Panc1 (cell line): ENCODE data around the gene OR10D3. TPM values are rescaled to one million over a fixed set of nuclear protein-coding genes. Genes with fewer than 3 reads are reported as not detected.
A peak's percentile ranks its signal among the peaks of the same experiment; 100 is the strongest.

Source experiments
- ATAC-seq: fragments of 200-7000 bp; cut with Tn5 transposase; 2 replicates; pipeline ENCODE4 v1.9.1; 2020; ENCODE audit warnings: mild to moderate bottlenecking, moderate library complexity
- BruUV-seq: library from RNA; stranded (reverse); fragments of 400-500 nt; replicated peaks from 2 replicates; lab custom pipeline; 2021; lab: Mats Ljungman, UMichigan
- CTCF ChIA-PET: fragments of 300-600 bp; sonication (Branson Sonifier 250); formaldehyde crosslinking; loops from one replicate; lab custom pipeline; 2022; ENCODE audit warnings: antibody characterized with exemption; lab: Charles Lee
- POLR2A ChIA-PET: fragments of 300-600 bp; sonication (Branson Sonifier 250); formaldehyde crosslinking; loops from one replicate; lab custom pipeline; 2022; ENCODE audit warnings: antibody characterized with exemption; lab: Charles Lee
- DNase-seq: peaks from one replicate; pipeline ENCODE4 v3.0.0-alpha.2; 2010; ENCODE audit warnings: low read depth, low spot score
- H3K27ac ChIP-seq: 2 replicates; pipeline ENCODE4 v1.5.1; 2011; ENCODE audit warnings: mild to moderate bottlenecking, low read length, inconsistent platforms
- H3K27me3 ChIP-seq: fragments of 200-500 bp; sonication (Bioruptor generic); 2 replicates; pipeline ENCODE4 v1.6.0; 2014; ENCODE audit warnings: low read length, inconsistent platforms; ENCODE audit not compliant: control insufficient read depth, insufficient read depth
- H3K36me3 ChIP-seq: fragments of 200-500 bp; sonication (Bioruptor generic); 2 replicates; pipeline ENCODE4 v1.5.1; 2014; ENCODE audit warnings: inconsistent platforms, mild to moderate bottlenecking, low read length, moderate library complexity; ENCODE audit not compliant: control insufficient read depth, insufficient read depth
- H3K4me1 ChIP-seq: 2 replicates; pipeline ENCODE4 v1.5.1; 2011; ENCODE audit warnings: inconsistent platforms, mild to moderate bottlenecking, low read length, moderate library complexity; ENCODE audit not compliant: control insufficient read depth, insufficient read depth
- H3K4me3 ChIP-seq, 2 experiments: 2 replicates each; pipeline ENCODE4 v1.5.1; 2011 to 2012; ENCODE audit warnings: low read depth in 2 of 2, low read length in 2 of 2, mild to moderate bottlenecking in 2 of 2, inconsistent platforms in 1 of 2, moderate library complexity in 1 of 2
- H3K9me3 ChIP-seq: fragments of 200-500 bp; sonication (Bioruptor generic); 2 replicates; pipeline ENCODE4 v1.5.1; 2014; ENCODE audit warnings: low read depth, mild to moderate bottlenecking, inconsistent platforms, low read length, moderate library complexity; ENCODE audit not compliant: control insufficient read depth, insufficient read depth
- POLR2AphosphoS5 ChIP-seq: IDR thresholded peaks from 2 replicates; pipeline ENCODE4 v1.6.1; 2012; ENCODE audit warnings: mild to moderate bottlenecking, low read depth, low read length, moderate library complexity
- SIN3A ChIP-seq: IDR thresholded peaks from 2 replicates; pipeline ENCODE4 v1.6.1; 2012; ENCODE audit warnings: low read depth, mild to moderate bottlenecking, low read length, moderate library complexity, borderline replicate concordance; ENCODE audit not compliant: insufficient read depth
- TCF7L2 ChIP-seq: IDR thresholded peaks from 2 replicates; pipeline ENCODE4 v1.6.1; 2011; ENCODE audit warnings: mild to moderate bottlenecking, low read depth, low read length, inconsistent platforms
- in situ Hi-C: cut with HindIII; loops from 2 replicates; pipeline ENCODE4 v1.10.0; 2016; ENCODE audit warnings: low sequenced_read_pairs, low pct_unique_long_range_greater_than_20kb
- intact Hi-C: fragments of 100-400 bp; cut with micrococcal nuclease; formaldehyde crosslinking; loops from one replicate; pipeline ENCODE4 v1.10.0; 2022; ENCODE audit not compliant: unreplicated experiment
- total RNA-seq: library from RNA; stranded (reverse); gene quantifications from one replicate; pipeline ENCODE4 v1.2.1, GENCODE V29; 2021; ENCODE audit not compliant: unreplicated experiment
- TF ChIP-seq, protein P1 (sequence below): fragments of 450-650 bp; IDR thresholded peaks from 2 replicates; pipeline ENCODE4 v1.5.1; 2017; ENCODE audit warnings: mild to moderate bottlenecking
- TF ChIP-seq, protein P2 (sequence below), 2 experiments: IDR thresholded peaks; 2 replicates each; pipeline ENCODE4 v1.6.1; 2011 to 2012; ENCODE audit warnings: low read depth in 2 of 2, control low read depth in 1 of 2, low read length in 1 of 2, mild to moderate bottlenecking in 1 of 2, moderate library complexity in 1 of 2; ENCODE audit not compliant: insufficient read depth in 1 of 2

OR10D3 gene
- total RNA-seq, 1 experiment from 2014 or later, result not detected

DNA sequence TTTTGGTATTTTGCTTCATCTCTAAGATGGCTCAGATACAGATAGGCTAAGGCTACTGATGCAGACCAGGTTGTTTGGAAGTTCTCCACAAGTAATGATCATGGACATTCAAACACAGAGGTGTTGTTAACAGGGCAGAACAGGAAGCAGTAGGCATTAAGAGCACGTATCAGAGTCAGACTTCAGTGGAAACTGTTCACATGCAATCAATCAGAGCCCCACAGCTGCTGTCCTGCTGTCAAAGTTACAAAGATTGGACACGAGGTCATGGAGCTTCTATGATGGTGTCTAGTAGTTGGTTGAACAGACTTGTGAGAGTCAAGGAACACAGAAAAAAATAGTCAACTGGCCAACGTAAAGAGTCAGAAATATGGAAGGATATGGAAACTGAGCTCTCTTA lies 19.8 kb downstream of the OR10D3 start:
- BruUV-seq, result no TSS peak
- Histone ChIP-seq H3K4me3 (no peak overlapping the region), H3K4me1 (no peaks in the 10 kb centered on the region), H3K36me3 (no peaks in the 10 kb centered on the region), H3K27me3 (no peaks in the 10 kb centered on the region), H3K9me3 (no peaks in the 10 kb centered on the region), H3K27ac (no peak overlapping the region)
- in situ Hi-C loops (no loop called here), intact Hi-C loops (no loop called here)
- TF ChIP-seq, protein P1, sequence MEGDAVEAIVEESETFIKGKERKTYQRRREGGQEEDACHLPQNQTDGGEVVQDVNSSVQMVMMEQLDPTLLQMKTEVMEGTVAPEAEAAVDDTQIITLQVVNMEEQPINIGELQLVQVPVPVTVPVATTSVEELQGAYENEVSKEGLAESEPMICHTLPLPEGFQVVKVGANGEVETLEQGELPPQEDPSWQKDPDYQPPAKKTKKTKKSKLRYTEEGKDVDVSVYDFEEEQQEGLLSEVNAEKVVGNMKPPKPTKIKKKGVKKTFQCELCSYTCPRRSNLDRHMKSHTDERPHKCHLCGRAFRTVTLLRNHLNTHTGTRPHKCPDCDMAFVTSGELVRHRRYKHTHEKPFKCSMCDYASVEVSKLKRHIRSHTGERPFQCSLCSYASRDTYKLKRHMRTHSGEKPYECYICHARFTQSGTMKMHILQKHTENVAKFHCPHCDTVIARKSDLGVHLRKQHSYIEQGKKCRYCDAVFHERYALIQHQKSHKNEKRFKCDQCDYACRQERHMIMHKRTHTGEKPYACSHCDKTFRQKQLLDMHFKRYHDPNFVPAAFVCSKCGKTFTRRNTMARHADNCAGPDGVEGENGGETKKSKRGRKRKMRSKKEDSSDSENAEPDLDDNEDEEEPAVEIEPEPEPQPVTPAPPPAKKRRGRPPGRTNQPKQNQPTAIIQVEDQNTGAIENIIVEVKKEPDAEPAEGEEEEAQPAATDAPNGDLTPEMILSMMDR, result no peak
- TF ChIP-seq SIN3A, result no peak
- no peak for TF ChIP-seq POLR2AphosphoS5
- TF ChIP-seq, protein P2, sequence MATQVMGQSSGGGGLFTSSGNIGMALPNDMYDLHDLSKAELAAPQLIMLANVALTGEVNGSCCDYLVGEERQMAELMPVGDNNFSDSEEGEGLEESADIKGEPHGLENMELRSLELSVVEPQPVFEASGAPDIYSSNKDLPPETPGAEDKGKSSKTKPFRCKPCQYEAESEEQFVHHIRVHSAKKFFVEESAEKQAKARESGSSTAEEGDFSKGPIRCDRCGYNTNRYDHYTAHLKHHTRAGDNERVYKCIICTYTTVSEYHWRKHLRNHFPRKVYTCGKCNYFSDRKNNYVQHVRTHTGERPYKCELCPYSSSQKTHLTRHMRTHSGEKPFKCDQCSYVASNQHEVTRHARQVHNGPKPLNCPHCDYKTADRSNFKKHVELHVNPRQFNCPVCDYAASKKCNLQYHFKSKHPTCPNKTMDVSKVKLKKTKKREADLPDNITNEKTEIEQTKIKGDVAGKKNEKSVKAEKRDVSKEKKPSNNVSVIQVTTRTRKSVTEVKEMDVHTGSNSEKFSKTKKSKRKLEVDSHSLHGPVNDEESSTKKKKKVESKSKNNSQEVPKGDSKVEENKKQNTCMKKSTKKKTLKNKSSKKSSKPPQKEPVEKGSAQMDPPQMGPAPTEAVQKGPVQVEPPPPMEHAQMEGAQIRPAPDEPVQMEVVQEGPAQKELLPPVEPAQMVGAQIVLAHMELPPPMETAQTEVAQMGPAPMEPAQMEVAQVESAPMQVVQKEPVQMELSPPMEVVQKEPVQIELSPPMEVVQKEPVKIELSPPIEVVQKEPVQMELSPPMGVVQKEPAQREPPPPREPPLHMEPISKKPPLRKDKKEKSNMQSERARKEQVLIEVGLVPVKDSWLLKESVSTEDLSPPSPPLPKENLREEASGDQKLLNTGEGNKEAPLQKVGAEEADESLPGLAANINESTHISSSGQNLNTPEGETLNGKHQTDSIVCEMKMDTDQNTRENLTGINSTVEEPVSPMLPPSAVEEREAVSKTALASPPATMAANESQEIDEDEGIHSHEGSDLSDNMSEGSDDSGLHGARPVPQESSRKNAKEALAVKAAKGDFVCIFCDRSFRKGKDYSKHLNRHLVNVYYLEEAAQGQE (IDR thresholded peaks at IDR 0.05; ENCODE audit: insufficient read depth in 1 of 2, low read depth in 2 of 2, low read length in 1 of 2), result no peak
- TF ChIP-seq TCF7L2, result no peak
- CTCF ChIA-PET, result no interaction called here
- DNase-seq (no peak), ATAC-seq (no peak)
- POLR2A ChIA-PET, result no interaction called here

DNA sequence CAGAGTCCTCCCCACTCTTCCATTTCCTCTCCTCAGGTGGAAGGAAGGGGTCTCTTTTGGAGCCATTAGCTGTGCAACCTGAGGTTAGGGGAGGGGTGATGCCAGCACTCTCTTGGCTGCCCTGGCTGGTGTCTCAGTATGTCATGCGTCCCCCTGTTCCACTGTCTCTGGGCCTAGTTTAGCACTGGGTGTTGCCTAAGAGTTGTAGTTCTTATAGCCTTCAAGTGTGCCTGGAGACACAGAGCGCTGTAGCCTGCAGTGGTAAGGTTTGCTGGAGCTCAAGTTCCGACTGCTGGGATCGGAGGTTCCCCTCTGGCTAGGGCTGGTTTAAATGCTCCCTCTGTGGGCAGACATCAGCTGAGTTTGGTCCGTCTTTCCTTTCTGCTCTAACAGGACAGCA lies 20.9 kb downstream of the OR10D3 start:
- Histone ChIP-seq H3K27me3 (no peaks in the 10 kb centered on the region), H3K36me3 (no peaks in the 10 kb centered on the region), H3K4me1 (no peaks in the 10 kb centered on the region), H3K9me3 (no peaks in the 10 kb centered on the region), H3K4me3 (no peak overlapping the region), H3K27ac (no peak overlapping the region)
- ATAC-seq (peak; percentile 45; the same call in 1 of the 2 replicates), DNase-seq (no peak)
- in situ Hi-C loops, result no loop called here
- intact Hi-C loops, result no loop called here
- POLR2A ChIA-PET, result no interaction called here
- BruUV-seq, result no TSS peak
- TF ChIP-seq SIN3A, result no peak
- no peak for TF ChIP-seq POLR2AphosphoS5
- TF ChIP-seq, protein P2 (IDR thresholded peaks at IDR 0.05; ENCODE audit: insufficient read depth in 1 of 2, low read depth in 2 of 2, low read length in 1 of 2), result no peak
- TF ChIP-seq TCF7L2, result no peak
- TF ChIP-seq, protein P1, result no peak
- CTCF ChIA-PET, result no interaction called here
